Glutamatergic neuron (in vitro differentiated cells): Measurements from ENCODE around the gene MRPL39. TPM values are rescaled to one million over a fixed set of nuclear protein-coding genes. Genes with fewer than 3 reads are reported as not detected.
A peak's percentile ranks its signal among the peaks of the same experiment; 100 is the strongest.

Source experiments
- DNase-seq: peaks from one replicate; pipeline ENCODE4 v3.0.0; 2022
- H3K27ac Mint-ChIP-seq: one replicate; pipeline ENCODE4 v1.8.0; 2020; ENCODE audit warnings: mild to moderate bottlenecking, mixed read lengths, inconsistent platforms; ENCODE audit not compliant: unreplicated experiment
- H3K27me3 Mint-ChIP-seq: one replicate; pipeline ENCODE4 v1.8.0; 2020; ENCODE audit warnings: mild to moderate bottlenecking, moderate library complexity, mixed read lengths, inconsistent platforms; ENCODE audit not compliant: unreplicated experiment
- H3K36me3 Mint-ChIP-seq: one replicate; pipeline ENCODE4 v1.8.0; 2020; ENCODE audit warnings: mild to moderate bottlenecking, mixed read lengths, inconsistent platforms; ENCODE audit not compliant: unreplicated experiment
- H3K4me1 Mint-ChIP-seq: one replicate; pipeline ENCODE4 v1.8.0; 2020; ENCODE audit warnings: mild to moderate bottlenecking, low read depth, mixed read lengths, inconsistent platforms; ENCODE audit not compliant: unreplicated experiment
- H3K4me3 Mint-ChIP-seq: one replicate; pipeline ENCODE4 v1.8.0; 2020; ENCODE audit warnings: mild to moderate bottlenecking, mixed read lengths, inconsistent platforms; ENCODE audit not compliant: unreplicated experiment
- H3K9me3 Mint-ChIP-seq: one replicate; pipeline ENCODE4 v1.8.0; 2020; ENCODE audit warnings: mild to moderate bottlenecking, moderate library complexity, mixed read lengths, inconsistent platforms; ENCODE audit not compliant: unreplicated experiment
- total RNA-seq: library from RNA; stranded (reverse); fragmentation: NEBNext Ultra II Directional; extraction: Animal tissue kit (Norgen Biotek cat#: 25700); gene quantifications from one replicate; pipeline ENCODE4 v1.2.1, GENCODE V29; 2021; ENCODE audit not compliant: unreplicated experiment
- TF ChIP-seq, protein P1 (sequence below): fragments of 200-600 bp; sonication (generic); IDR thresholded peaks from one replicate; pipeline ENCODE4 v1.5.0; 2021; ENCODE audit not compliant: partially characterized antibody, unreplicated experiment

The MRPL39 gene
- total RNA-seq, 1 donor from 2014 or later: 26.1 TPM

DNA sequence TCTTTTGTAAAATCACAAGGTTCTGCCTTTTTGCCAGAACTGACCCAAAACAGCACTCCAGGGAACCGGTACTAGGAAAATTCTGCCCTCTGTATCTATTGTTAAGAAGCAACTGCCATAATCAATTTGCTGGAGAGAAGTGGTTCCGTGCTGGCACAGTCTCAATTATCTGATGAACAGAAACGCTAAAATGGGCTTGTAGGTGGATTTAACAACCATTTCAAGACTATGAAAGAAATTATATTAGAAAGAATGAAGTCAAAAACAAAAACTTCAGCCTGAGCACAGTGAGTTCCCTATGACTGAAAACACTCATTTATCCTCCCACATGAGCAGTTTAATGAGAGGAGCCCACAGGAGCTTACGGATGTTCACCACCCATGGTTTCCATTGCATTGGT, 36.2 kb upstream of the MRPL39 start:
- no peaks in the 10 kb centered on the region for H3K36me3 Mint-ChIP-seq

DNA sequence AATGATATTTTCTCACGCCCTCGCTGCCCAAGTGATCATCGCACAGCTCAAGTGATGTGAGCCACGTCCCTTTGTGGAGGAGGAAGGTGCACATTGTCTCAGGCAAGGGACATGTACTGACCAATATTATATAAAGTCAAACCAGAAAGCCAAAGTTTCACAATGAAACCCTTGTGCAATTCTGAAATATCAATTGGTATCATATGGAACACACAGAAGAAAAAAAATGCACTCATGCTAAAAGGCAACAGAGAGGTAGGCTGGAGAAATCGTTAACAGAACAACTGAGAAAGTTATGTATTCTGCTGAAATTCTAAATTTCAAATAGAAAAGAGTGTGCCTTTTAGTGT, 33.6 kb upstream of the MRPL39 start:
- peak overlapping the region; percentile 82 for H3K4me3 Mint-ChIP-seq
- no peak for DNase-seq
- TF ChIP-seq, protein P1, sequence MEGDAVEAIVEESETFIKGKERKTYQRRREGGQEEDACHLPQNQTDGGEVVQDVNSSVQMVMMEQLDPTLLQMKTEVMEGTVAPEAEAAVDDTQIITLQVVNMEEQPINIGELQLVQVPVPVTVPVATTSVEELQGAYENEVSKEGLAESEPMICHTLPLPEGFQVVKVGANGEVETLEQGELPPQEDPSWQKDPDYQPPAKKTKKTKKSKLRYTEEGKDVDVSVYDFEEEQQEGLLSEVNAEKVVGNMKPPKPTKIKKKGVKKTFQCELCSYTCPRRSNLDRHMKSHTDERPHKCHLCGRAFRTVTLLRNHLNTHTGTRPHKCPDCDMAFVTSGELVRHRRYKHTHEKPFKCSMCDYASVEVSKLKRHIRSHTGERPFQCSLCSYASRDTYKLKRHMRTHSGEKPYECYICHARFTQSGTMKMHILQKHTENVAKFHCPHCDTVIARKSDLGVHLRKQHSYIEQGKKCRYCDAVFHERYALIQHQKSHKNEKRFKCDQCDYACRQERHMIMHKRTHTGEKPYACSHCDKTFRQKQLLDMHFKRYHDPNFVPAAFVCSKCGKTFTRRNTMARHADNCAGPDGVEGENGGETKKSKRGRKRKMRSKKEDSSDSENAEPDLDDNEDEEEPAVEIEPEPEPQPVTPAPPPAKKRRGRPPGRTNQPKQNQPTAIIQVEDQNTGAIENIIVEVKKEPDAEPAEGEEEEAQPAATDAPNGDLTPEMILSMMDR: no peak
- H3K27me3 Mint-ChIP-seq: peaks cover 5% of the 10 kb centered on the region
- no peaks in the 10 kb centered on the region for H3K36me3 Mint-ChIP-seq
- H3K27ac Mint-ChIP-seq: no peak overlapping the region
- H3K9me3 Mint-ChIP-seq: peaks cover 4% of the 10 kb centered on the region
- H3K4me1 Mint-ChIP-seq: peaks cover 11% of the 10 kb centered on the region

More for the DNA sequence above, 36.2 kb upstream of the MRPL39 start:
- TF ChIP-seq, protein P1: no peak
- no peak overlapping the region for H3K4me3 Mint-ChIP-seq
- H3K27ac Mint-ChIP-seq: no peak overlapping the region
- H3K9me3 Mint-ChIP-seq: peaks cover 4% of the 10 kb centered on the region
- peaks cover 5% of the 10 kb centered on the region for H3K27me3 Mint-ChIP-seq
- DNase-seq: no peak
- H3K4me1 Mint-ChIP-seq: peaks cover 8% of the 10 kb centered on the region

DNA sequence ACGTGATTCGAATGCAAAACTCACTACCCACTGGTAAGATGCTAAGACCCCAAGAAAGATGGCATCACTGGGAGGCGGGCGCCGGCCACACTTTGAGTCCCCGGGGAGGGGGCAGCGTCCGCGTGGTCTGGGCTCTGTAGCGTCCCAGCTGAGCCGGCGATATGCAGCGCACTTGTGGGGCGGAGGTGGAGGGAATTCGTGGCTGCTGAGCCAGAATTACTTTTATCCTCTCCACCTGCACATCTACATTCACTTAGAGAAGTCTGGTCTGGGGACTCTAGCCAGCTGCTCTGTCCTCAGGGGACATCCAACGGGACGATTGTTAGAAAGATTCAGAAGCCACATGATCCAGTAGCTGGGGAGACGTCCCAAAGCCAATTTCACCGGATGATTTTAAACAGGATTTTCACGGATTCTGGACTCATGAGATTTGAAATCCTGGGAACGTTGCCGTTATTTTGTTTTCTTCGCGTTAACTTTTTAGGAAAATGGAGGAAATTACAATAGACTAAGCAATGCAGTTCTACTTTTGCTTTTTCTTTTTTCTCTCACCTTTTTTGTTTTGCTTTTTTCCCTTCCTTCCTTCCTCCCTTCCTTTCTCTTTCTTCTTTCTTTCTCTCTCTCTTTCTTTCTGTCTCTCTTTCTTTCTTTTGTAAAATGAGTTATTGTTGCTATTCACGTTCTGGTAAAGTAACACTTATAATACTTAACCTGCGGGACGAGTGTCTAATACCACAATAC, 33.1 kb upstream of the MRPL39 start:
- Mint-ChIP-seq H3K4me1 (peaks cover 11% of the 10 kb centered on the region), H3K4me3 (peak overlapping the region; percentile 82), H3K9me3 (peaks cover 4% of the 10 kb centered on the region), H3K27me3 (peaks cover 5% of the 10 kb centered on the region), H3K27ac (no peak overlapping the region), H3K36me3 (no peaks in the 10 kb centered on the region)
- DNase-seq: peak; percentile 74
- TF ChIP-seq, protein P1: no peak

DNA sequence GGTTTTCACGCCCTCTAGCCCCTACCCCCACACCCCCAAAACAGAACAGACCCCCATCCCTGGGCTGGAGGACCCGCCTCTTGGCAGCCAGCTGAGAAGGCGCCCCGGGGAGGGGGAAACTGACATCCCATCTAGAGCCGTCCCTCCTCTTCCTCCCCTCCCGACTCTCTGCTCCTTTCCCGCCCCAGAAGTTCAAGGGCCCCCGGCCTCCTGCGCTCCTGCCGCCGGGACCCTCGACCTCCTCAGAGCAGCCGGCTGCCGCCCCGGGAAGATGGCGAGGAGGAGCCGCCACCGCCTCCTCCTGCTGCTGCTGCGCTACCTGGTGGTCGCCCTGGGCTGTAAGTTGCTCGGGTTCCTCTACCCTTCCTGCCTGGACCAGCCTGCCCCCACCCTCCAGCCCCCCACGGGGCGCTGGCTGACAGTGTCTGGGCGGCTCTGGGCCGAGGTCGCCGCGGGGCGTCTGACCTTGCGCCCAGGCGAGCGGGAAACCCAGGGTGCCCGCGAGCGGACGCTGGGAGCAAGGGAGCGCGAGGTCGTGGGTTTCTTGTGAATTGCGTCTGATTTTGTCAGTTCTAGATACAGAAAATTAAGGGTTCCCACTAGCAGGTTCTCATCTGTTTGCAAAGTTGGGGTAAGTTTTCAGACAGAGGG, 32.4 kb upstream of the MRPL39 start:
- TF ChIP-seq, protein P1: peak; percentile 37
- H3K27ac Mint-ChIP-seq: no peak overlapping the region
- H3K4me3 Mint-ChIP-seq: peak overlapping the region; percentile 82
- peaks cover 4% of the 10 kb centered on the region for H3K9me3 Mint-ChIP-seq
- DNase-seq: peak; percentile 73
- peaks cover 11% of the 10 kb centered on the region for H3K4me1 Mint-ChIP-seq
- H3K27me3 Mint-ChIP-seq: peaks cover 5% of the 10 kb centered on the region
- no peaks in the 10 kb centered on the region for H3K36me3 Mint-ChIP-seq
